Uterus (tissue), 2 donors: ENCODE measurements around the gene MSI2.

ENCODE experiments used
- CTCF ChIP-seq, 4 experiments: fragments of 200-600 bp in 2 of 4; fragments of 450-650 bp in 2 of 4; sonication (generic) in 2 of 4; IDR thresholded peaks; one replicate each; pipeline ENCODE4 v1.5.1; 2016 to 2019; ENCODE audit warnings: antibody characterized with exemption in 4 of 4, mild to moderate bottlenecking in 2 of 4, moderate library complexity in 1 of 4
- POLR2A ChIP-seq, 2 donors: fragments of 450-650 bp; IDR thresholded peaks; one replicate each; pipeline ENCODE4 v1.6.1; 2016; ENCODE audit warnings: antibody characterized with exemption in 2 of 2, mild to moderate bottlenecking in 1 of 2, moderate library complexity in 1 of 2

GRCh38 chr17:57305144-57305728 lies 48.9 kb downstream of the MSI2 start:
- TF ChIP-seq CTCF (IDR thresholded peaks at IDR 0.05), result no peak
- no peak for TF ChIP-seq POLR2A (IDR thresholded peaks at IDR 0.05)
